HepG2 (cell line): Measurements from ENCODE around the gene NR2F6. TPM values are rescaled to one million over a fixed set of nuclear protein-coding genes. Genes with fewer than 3 reads are reported as not detected.

Source experiments
- ATM ChIP-seq: fragments of 450-650 bp; IDR thresholded peaks from 2 replicates; pipeline ENCODE4 v1.7.1; 2017; ENCODE audit warnings: mild to moderate bottlenecking, borderline replicate concordance
- DNMT1 ChIP-seq: sonication (generic); formaldehyde crosslinking; IDR thresholded peaks from 2 replicates; pipeline ENCODE4 v1.5.1; 2020; ENCODE audit warnings: mild to moderate bottlenecking, missing genetic modification reagents
- GTF2F1 ChIP-seq: fragments of 150-350 bp; IDR thresholded peaks from 2 replicates; pipeline ENCODE4 v1.6.1; 2014; ENCODE audit warnings: low read length
- HIVEP1 ChIP-seq: sonication (generic); formaldehyde crosslinking; IDR thresholded peaks from 2 replicates; pipeline ENCODE4 v1.4.0; 2020; ENCODE audit warnings: mild to moderate bottlenecking, missing genetic modification reagents
- HNRNPK ChIP-seq: fragments of 200-400 bp; formaldehyde crosslinking; IDR thresholded peaks from 2 replicates; pipeline ENCODE4 v1.6.1; 2018; ENCODE audit warnings: low read length, low read depth, moderate library complexity, mild to moderate bottlenecking; ENCODE audit not compliant: poor library complexity, severe bottlenecking
- HOXA3 ChIP-seq: sonication (generic); formaldehyde crosslinking; IDR thresholded peaks from 2 replicates; pipeline ENCODE4 v1.5.0; 2020; ENCODE audit warnings: missing genetic modification reagents
- IKZF1 ChIP-seq: fragments of 450-650 bp; IDR thresholded peaks from 2 replicates; pipeline ENCODE4 v1.7.1; 2016
- JUNB ChIP-seq: sonication (generic); formaldehyde crosslinking; IDR thresholded peaks from 2 replicates; pipeline ENCODE4 v1.8.0; 2022; ENCODE audit warnings: missing genetic modification reagents, mild to moderate bottlenecking, borderline replicate concordance
- MED8 ChIP-seq: sonication (generic); formaldehyde crosslinking; IDR thresholded peaks from 2 replicates; pipeline ENCODE4 v1.8.1; 2023; ENCODE audit warnings: mild to moderate bottlenecking, missing genetic modification reagents; ENCODE audit not compliant: insufficient replicate concordance
- MTA1 ChIP-seq: sonication (generic); formaldehyde crosslinking; IDR thresholded peaks from 2 replicates; pipeline ENCODE4 v1.4.0; 2020; ENCODE audit warnings: missing genetic modification reagents, mild to moderate bottlenecking, borderline replicate concordance
- NR2F6 ChIP-seq, 2 experiments: IDR thresholded peaks; 2 replicates each; pipeline ENCODE4 v1.6.1; 2016; ENCODE audit warnings: antibody characterized with exemption in 1 of 2, mild to moderate bottlenecking in 1 of 2
- PPARG ChIP-seq: conservative IDR thresholded peaks from 2 replicates; pipeline ENCODE4 v1.6.1; 2016; ENCODE audit warnings: missing biosample characterization, missing genetic modification reagents
- SALL2 ChIP-seq: sonication (generic); formaldehyde crosslinking; IDR thresholded peaks from 2 replicates; pipeline ENCODE4 v1.8.1; 2023; ENCODE audit warnings: mild to moderate bottlenecking, missing genetic modification reagents, inconsistent platforms
- SMAD3 ChIP-seq: sonication (generic); formaldehyde crosslinking; IDR thresholded peaks from 2 replicates; pipeline ENCODE4 v1.4.0; 2020; ENCODE audit warnings: missing genetic modification reagents
- YY1 ChIP-seq: IDR thresholded peaks from 2 replicates; pipeline ENCODE4 v1.6.1; 2011; ENCODE audit warnings: low read length, low read depth, moderate library complexity, mild to moderate bottlenecking; ENCODE audit not compliant: insufficient read depth, insufficient replicate concordance
- ZEB1 ChIP-seq: IDR thresholded peaks from 2 replicates; pipeline ENCODE4 v1.6.1; 2012; ENCODE audit warnings: mild to moderate bottlenecking, low read depth, inconsistent platforms; ENCODE audit not compliant: insufficient replicate concordance
- ZNF24 ChIP-seq: fragments of 450-650 bp; IDR thresholded peaks from 2 replicates; pipeline ENCODE4 v1.6.1; 2017; ENCODE audit warnings: antibody characterized with exemption, mild to moderate bottlenecking
- ZNF432 ChIP-seq: sonication (generic); formaldehyde crosslinking; IDR thresholded peaks from 2 replicates; pipeline ENCODE4 v1.5.0; 2020; ENCODE audit warnings: missing genetic modification reagents, mild to moderate bottlenecking, borderline replicate concordance
- ZNF501 ChIP-seq: sonication (generic); formaldehyde crosslinking; IDR thresholded peaks from 2 replicates; pipeline ENCODE4 v1.5.1; 2020; ENCODE audit warnings: mild to moderate bottlenecking, moderate library complexity, missing genetic modification reagents
- ZNF556 ChIP-seq: sonication (generic); formaldehyde crosslinking; IDR thresholded peaks from 2 replicates; pipeline ENCODE4 v1.4.0; 2020; ENCODE audit warnings: mild to moderate bottlenecking, missing genetic modification reagents, borderline replicate concordance
- ZNF644 ChIP-seq: IDR thresholded peaks from 2 replicates; pipeline ENCODE4 v1.6.1; 2016; ENCODE audit warnings: low read depth
- ZNF720 ChIP-seq: sonication (generic); formaldehyde crosslinking; IDR thresholded peaks from 2 replicates; pipeline ENCODE4 v1.4.0; 2020; ENCODE audit warnings: missing genetic modification reagents
- ZNF747 ChIP-seq: sonication (generic); formaldehyde crosslinking; IDR thresholded peaks from 2 replicates; pipeline ENCODE4 v1.8.1; 2023; ENCODE audit warnings: missing genetic modification reagents, mild to moderate bottlenecking, borderline replicate concordance
- ZNF790 ChIP-seq: sonication (generic); formaldehyde crosslinking; IDR thresholded peaks from 2 replicates; pipeline ENCODE4 v1.8.0; 2022; ENCODE audit warnings: missing genetic modification reagents, mild to moderate bottlenecking, borderline replicate concordance
- polyA plus RNA-seq, 8 experiments: library from polyadenylated mRNA; depleted of rRNA in 3 of 8; stranded (reverse) in 7 of 8; unstranded in 1 of 8; fragments of >200 nt; fragmentation: Illumina TruSeq in 4 of 8; extraction: Trizol in 4 of 8; gene quantifications; 2 replicates each; pipeline versions ENCODE4 v1.2.1 to v1.2.3, GENCODE V29; 2011 to 2016; ENCODE audit warnings: low read depth in 4 of 8, missing spikeins in 1 of 8, mixed read lengths in 1 of 8; ENCODE audit not compliant: insufficient read depth in 1 of 8
- total RNA-seq, 5 experiments: library from RNA; depleted of rRNA; stranded (reverse); fragments of >200 nt; fragmentation: Illumina TruSeq; extraction: Trizol; gene quantifications; 2 replicates each; pipeline ENCODE4 v1.2.3, GENCODE V29; 2016; ENCODE audit warnings: low read depth in 1 of 5
- TF ChIP-seq, protein P1 (sequence below): sonication (generic); formaldehyde crosslinking; IDR thresholded peaks from 2 replicates; pipeline ENCODE4 v1.9.0; 2021; ENCODE audit warnings: missing genetic modification reagents, mild to moderate bottlenecking, borderline replicate concordance
- TF ChIP-seq, protein P2 (sequence below): sonication (generic); formaldehyde crosslinking; IDR thresholded peaks from 2 replicates; pipeline ENCODE4 v1.8.0; 2022; ENCODE audit warnings: mild to moderate bottlenecking, missing genetic modification reagents, moderate library complexity
- TF ChIP-seq, protein P3 (sequence below): sonication (generic); formaldehyde crosslinking; IDR thresholded peaks from 2 replicates; pipeline ENCODE4 v1.8.0; 2023; ENCODE audit warnings: mild to moderate bottlenecking, missing genetic modification reagents
- TF ChIP-seq, protein P4 (sequence below): sonication (generic); formaldehyde crosslinking; IDR thresholded peaks from 2 replicates; pipeline ENCODE4 v1.5.1; 2020; ENCODE audit warnings: missing genetic modification reagents, mild to moderate bottlenecking, borderline replicate concordance

Gene NR2F6
- total and polyA plus RNA-seq, 2 of the 13 experiments (the other 11 are each of a cell fraction or from before 2014, with no cell fraction given): 30.9 to 72.4 TPM

DNA sequence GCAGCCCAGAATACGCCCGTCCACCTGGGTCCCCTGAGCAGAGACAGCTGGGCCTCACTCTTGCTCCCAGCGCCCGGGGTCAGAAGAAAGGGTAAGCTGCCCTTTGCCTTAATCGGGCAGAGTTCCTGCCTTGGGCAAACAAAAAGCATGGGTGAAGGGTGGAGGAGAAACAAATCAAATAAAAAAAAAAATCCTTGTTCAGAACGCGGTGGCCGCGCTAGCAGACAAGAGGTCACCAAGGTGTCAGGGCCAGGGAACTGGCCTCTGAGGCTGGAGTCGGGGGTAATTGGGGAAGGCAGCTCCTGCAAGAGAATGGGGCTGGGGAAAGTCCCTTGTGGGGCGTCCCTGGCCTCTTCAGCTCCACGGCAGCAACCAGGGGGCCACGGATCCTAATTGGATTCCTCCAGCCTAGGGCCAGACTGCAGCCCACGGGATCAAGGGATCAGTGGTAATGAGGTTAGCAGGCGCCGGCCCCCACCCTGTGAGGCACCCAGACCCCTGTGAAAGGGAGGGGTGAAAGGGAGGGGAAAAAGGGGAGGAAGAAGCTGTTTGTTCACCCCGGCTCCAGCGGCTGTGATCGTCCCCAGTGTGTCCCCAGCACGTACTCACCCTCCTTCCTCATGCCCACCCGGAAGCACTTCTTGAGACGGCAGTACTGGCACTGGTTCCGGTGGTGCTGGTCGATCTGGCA, 5.5 kb downstream of the NR2F6 start (continued):
- TF ChIP-seq, protein P1, sequence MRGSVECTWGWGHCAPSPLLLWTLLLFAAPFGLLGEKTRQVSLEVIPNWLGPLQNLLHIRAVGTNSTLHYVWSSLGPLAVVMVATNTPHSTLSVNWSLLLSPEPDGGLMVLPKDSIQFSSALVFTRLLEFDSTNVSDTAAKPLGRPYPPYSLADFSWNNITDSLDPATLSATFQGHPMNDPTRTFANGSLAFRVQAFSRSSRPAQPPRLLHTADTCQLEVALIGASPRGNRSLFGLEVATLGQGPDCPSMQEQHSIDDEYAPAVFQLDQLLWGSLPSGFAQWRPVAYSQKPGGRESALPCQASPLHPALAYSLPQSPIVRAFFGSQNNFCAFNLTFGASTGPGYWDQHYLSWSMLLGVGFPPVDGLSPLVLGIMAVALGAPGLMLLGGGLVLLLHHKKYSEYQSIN (CRISPR knock-in tag): no peak
- no peak for TF ChIP-seq ZNF720
- no peak for TF ChIP-seq HNRNPK
- TF ChIP-seq, protein P2, sequence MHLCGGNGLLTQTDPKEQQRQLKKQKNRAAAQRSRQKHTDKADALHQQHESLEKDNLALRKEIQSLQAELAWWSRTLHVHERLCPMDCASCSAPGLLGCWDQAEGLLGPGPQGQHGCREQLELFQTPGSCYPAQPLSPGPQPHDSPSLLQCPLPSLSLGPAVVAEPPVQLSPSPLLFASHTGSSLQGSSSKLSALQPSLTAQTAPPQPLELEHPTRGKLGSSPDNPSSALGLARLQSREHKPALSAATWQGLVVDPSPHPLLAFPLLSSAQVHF: no peak
- TF ChIP-seq, protein P3, sequence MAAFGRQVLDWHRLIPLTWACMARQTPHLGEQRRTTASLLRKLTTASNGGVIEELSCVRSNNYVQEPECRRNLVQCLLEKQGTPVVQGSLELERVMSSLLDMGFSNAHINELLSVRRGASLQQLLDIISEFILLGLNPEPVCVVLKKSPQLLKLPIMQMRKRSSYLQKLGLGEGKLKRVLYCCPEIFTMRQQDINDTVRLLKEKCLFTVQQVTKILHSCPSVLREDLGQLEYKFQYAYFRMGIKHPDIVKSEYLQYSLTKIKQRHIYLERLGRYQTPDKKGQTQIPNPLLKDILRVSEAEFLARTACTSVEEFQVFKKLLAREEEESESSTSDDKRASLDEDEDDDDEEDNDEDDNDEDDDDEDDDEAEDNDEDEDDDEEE (CRISPR knock-in tag): no peak
- TF ChIP-seq GTF2F1: no peak
- no peak for TF ChIP-seq IKZF1
- no peak for TF ChIP-seq ZNF790 (CRISPR knock-in tag)
- TF ChIP-seq DNMT1 (CRISPR knock-in tag): no peak
- TF ChIP-seq ZNF747 (CRISPR knock-in tag): no peak
- no peak for TF ChIP-seq ZNF24
- no peak for TF ChIP-seq ZNF501 (CRISPR knock-in tag)
- TF ChIP-seq YY1: no peak
- no peak for TF ChIP-seq ZNF432 (CRISPR knock-in tag)
- TF ChIP-seq HIVEP1 (CRISPR knock-in tag): 0 out of 2 replicates have a peak, but pooled peaks have one; percentile 41
- no peak for TF ChIP-seq SMAD3
- TF ChIP-seq MED8 (CRISPR knock-in tag): no peak
- TF ChIP-seq, protein P4, sequence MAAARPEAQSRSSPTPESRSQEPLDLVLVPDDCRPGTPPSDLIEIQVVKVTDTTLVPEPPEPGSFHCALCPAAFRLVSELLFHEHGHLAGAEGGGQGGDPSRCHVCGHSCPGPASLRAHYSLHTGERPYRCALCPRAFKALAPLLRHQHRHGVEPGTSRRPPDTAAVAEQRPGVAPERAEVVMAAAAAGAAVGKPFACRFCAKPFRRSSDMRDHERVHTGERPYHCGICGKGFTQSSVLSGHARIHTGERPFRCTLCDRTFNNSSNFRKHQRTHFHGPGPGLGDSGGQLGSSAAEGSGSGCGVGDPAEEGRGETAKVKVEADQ: no peak; the same call in 1 of the 2 replicates
- TF ChIP-seq SALL2 (CRISPR knock-in tag): no peak
- TF ChIP-seq MTA1 (CRISPR knock-in tag): peak; percentile 80; the same call in 1 of the 2 replicates
- no peak for TF ChIP-seq ZEB1
- no peak for TF ChIP-seq JUNB (CRISPR knock-in tag)
- no peak for TF ChIP-seq ZNF556 (CRISPR knock-in tag)
- no peak for TF ChIP-seq ATM
- no peak for TF ChIP-seq ZNF644 (CRISPR knock-in tag)
- TF ChIP-seq NR2F6 (IDR thresholded peaks at IDR 0.05): peak; percentile 85
- TF ChIP-seq NR2F6 (CRISPR knock-in tag; IDR thresholded peaks at IDR 0.05): peak; percentile 81; the same call in 1 of the 2 replicates
- TF ChIP-seq PPARG (CRISPR knock-in tag): peak; percentile 88
- peak; percentile 59 for TF ChIP-seq HOXA3 (CRISPR knock-in tag)
